ENCODE measurements around the gene EDIL3.

The EDIL3 gene

GRCh38 chr5:84384604-84385575 lies at the start of gene EDIL3:
Gene EDIL3 (minus strand): TSS chr5:84384880. CDS start chr5:84384374, 506 bp downstream.
- H3K4me3 Mint-ChIP-seq: no peak within 1 kb of the TSS
- DNase-seq (ENCODE audit: low spot score in 2 of 2) (no peak), ATAC-seq (replicated peaks; ENCODE audit: extremely low read depth, poor library complexity, severe bottlenecking) (no peak)
- peaks cover 42% of the 10 kb centered on the region for H3K27me3 Mint-ChIP-seq
- peaks cover 10% of the 10 kb centered on the region for H3K9me3 Mint-ChIP-seq
- H3K36me3 Mint-ChIP-seq (ENCODE audit: insufficient read depth): no peaks in the 10 kb centered on the region
- no peak within 1 kb of the TSS for H3K27ac Mint-ChIP-seq (ENCODE audit: low read depth)
- no peaks in the 10 kb centered on the region for H3K4me1 Mint-ChIP-seq

GRCh38 chr5:84433461-84433860 lies 48.8 kb upstream of the EDIL3 start:
- Mint-ChIP-seq H3K27me3 (no peaks in the 10 kb centered on the region), H3K36me3 (ENCODE audit: insufficient read depth) (peaks cover 1% of the 10 kb centered on the region), H3K9me3 (peaks cover 19% of the 10 kb centered on the region), H3K27ac (ENCODE audit: low read depth) (no peak overlapping the region), H3K4me1 (no peaks in the 10 kb centered on the region), H3K4me3 (no peak overlapping the region)
- DNase-seq (ENCODE audit: low spot score in 2 of 2) (no peak), ATAC-seq (replicated peaks; ENCODE audit: extremely low read depth, poor library complexity, severe bottlenecking) (no peak)

DNA sequence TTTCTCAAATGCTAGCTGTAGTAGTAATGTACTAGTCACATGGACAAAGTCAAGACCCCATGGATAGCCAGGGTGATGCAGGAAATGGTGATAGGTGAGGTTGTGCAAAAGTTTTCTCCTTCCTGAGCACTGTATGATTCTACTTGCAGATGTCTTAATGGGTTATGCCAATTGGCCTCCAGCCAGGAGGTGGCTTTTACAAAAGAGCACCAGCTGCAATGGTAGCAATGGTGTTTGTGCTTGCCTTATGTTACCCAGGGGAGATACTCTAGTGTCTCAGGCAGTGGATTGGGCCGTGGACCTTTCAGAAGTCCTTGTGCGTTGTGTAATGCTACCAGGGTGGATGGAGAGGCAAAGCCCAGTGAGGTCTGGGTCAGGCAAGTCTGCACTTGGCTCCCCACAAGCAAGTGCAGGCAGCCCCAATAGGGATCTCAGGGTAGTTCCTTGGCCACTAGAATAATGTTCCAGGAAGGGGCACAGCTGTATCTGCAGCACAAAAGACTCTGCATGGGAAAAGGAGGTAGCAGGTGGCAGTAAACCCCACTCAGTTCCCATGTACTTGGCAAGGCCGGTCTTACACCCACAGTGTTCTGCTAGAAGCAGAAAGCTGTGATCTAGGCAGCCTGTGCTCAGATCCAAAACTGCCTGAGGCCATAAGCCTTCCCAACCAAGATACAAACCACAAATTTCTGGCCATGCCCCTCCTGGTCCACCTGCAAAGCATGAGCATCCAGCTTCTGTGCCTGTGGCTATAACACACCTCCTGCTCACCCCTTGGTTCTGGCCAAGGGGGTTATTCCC lies 46.4 kb upstream of the EDIL3 start:
- no peaks in the 10 kb centered on the region for H3K4me1 Mint-ChIP-seq
- peaks cover 19% of the 10 kb centered on the region for H3K9me3 Mint-ChIP-seq
- ATAC-seq (replicated peaks; ENCODE audit: extremely low read depth, poor library complexity, severe bottlenecking) (no peak), DNase-seq (ENCODE audit: low spot score in 2 of 2) (no peak)
- H3K4me3 Mint-ChIP-seq: no peak overlapping the region
- no peaks in the 10 kb centered on the region for H3K36me3 Mint-ChIP-seq (ENCODE audit: insufficient read depth)
- H3K27me3 Mint-ChIP-seq: no peaks in the 10 kb centered on the region
- no peak overlapping the region for H3K27ac Mint-ChIP-seq (ENCODE audit: low read depth)

- ATAC-seq (replicated peaks; ENCODE audit: extremely low read depth, poor library complexity, severe bottlenecking) (no peak), DNase-seq (ENCODE audit: low spot score in 2 of 2) (no peak)
- no peak overlapping the region for H3K4me3 Mint-ChIP-seq
- no peaks in the 10 kb centered on the region for H3K27me3 Mint-ChIP-seq
- no peak overlapping the region for H3K27ac Mint-ChIP-seq (ENCODE audit: low read depth)
- no peaks in the 10 kb centered on the region for H3K4me1 Mint-ChIP-seq
- H3K9me3 Mint-ChIP-seq: peaks cover 19% of the 10 kb centered on the region
- no peaks in the 10 kb centered on the region for H3K36me3 Mint-ChIP-seq (ENCODE audit: insufficient read depth)
Observed at GRCh38 chr5:84430079-84430478, 45.4 kb upstream of the EDIL3 start.

GRCh38 chr5:84425365-84425881 lies 40.7 kb upstream of the EDIL3 start:
- no peak overlapping the region for H3K27ac Mint-ChIP-seq (ENCODE audit: low read depth)

GRCh38 chr5:84419742-84420141 lies 35.1 kb upstream of the EDIL3 start:
- no peak for DNase-seq (ENCODE audit: low spot score in 2 of 2)
- Mint-ChIP-seq H3K36me3 (ENCODE audit: insufficient read depth) (no peaks in the 10 kb centered on the region), H3K4me1 (no peaks in the 10 kb centered on the region), H3K9me3 (peaks cover 8% of the 10 kb centered on the region), H3K27ac (ENCODE audit: low read depth) (no peak overlapping the region), H3K4me3 (no peak overlapping the region), H3K27me3 (no peaks in the 10 kb centered on the region)
- ATAC-seq (replicated peaks; ENCODE audit: extremely low read depth, poor library complexity, severe bottlenecking): no peak

More at GRCh38 chr5:84425365-84425881, 40.7 kb upstream of the EDIL3 start:
- H3K4me1 Mint-ChIP-seq: no peaks in the 10 kb centered on the region
- H3K9me3 Mint-ChIP-seq: peaks cover 13% of the 10 kb centered on the region
- H3K4me3 Mint-ChIP-seq: no peak overlapping the region
- H3K36me3 Mint-ChIP-seq (ENCODE audit: insufficient read depth): no peaks in the 10 kb centered on the region
- H3K27me3 Mint-ChIP-seq: no peaks in the 10 kb centered on the region
- no peak for ATAC-seq (replicated peaks; ENCODE audit: extremely low read depth, poor library complexity, severe bottlenecking)
- no peak for DNase-seq (ENCODE audit: low spot score in 2 of 2)

DNA sequence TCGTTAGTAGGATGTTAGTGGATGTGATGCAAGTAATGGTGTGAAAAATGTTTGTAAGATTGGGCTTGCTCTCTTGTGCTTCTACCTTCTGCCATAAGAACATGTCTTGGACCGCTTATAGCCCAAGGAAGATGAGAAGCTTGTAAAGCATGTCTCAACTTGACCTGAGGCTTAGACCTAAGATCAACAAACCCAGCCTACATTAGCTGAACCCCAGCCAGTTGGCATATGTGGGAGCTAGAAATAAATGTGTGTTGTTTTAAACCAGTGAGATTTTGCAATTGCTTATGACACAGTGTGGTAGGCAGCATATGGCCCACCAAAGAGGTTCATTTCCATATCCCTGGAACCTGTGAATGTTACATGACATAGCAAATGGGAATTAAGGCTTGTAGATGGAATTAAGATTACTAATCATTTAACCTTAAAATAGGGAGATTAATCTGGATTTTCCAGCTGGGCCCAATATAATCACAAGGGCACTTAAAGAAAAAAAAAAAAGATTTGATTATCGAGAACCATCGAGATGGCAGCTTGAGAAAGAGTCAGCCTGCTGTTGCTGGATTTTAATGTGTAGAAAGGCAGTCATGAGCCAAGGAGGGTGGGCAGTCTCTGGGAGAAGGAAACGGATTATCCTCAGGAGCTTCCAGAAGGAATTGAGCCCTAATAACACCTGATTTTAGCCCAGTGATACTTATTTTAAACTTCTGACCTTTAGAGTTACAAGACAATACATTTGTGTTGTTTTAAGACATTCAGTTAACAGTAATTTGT lies 27.3 kb upstream of the EDIL3 start:
- H3K9me3 Mint-ChIP-seq: peaks cover 12% of the 10 kb centered on the region
- no peak for ATAC-seq (replicated peaks; ENCODE audit: extremely low read depth, poor library complexity, severe bottlenecking)
- H3K36me3 Mint-ChIP-seq (ENCODE audit: insufficient read depth): no peaks in the 10 kb centered on the region
- no peak overlapping the region for H3K27ac Mint-ChIP-seq (ENCODE audit: low read depth)
- no peaks in the 10 kb centered on the region for H3K27me3 Mint-ChIP-seq
- no peak for DNase-seq (ENCODE audit: low spot score in 2 of 2)
- H3K4me1 Mint-ChIP-seq: no peaks in the 10 kb centered on the region
- no peak overlapping the region for H3K4me3 Mint-ChIP-seq

- Mint-ChIP-seq H3K27ac (ENCODE audit: low read depth) (no peak overlapping the region), H3K9me3 (no peaks in the 10 kb centered on the region), H3K4me3 (no peak overlapping the region), H3K4me1 (no peaks in the 10 kb centered on the region), H3K36me3 (ENCODE audit: insufficient read depth) (no peaks in the 10 kb centered on the region), H3K27me3 (no peaks in the 10 kb centered on the region)
- ATAC-seq (replicated peaks; ENCODE audit: extremely low read depth, poor library complexity, severe bottlenecking) (no peak), DNase-seq (ENCODE audit: low spot score in 2 of 2) (no peak)
Observed at GRCh38 chr5:84406111-84406510, 21.4 kb upstream of the EDIL3 start.

GRCh38 chr5:84403773-84404172 lies 19.1 kb upstream of the EDIL3 start:
- H3K4me1 Mint-ChIP-seq: no peaks in the 10 kb centered on the region
- DNase-seq (ENCODE audit: low spot score in 2 of 2) (no peak), ATAC-seq (replicated peaks; ENCODE audit: extremely low read depth, poor library complexity, severe bottlenecking) (no peak)
- H3K27me3 Mint-ChIP-seq: no peaks in the 10 kb centered on the region
- H3K9me3 Mint-ChIP-seq: no peaks in the 10 kb centered on the region
- no peaks in the 10 kb centered on the region for H3K36me3 Mint-ChIP-seq (ENCODE audit: insufficient read depth)
- no peak overlapping the region for H3K4me3 Mint-ChIP-seq
- no peak overlapping the region for H3K27ac Mint-ChIP-seq (ENCODE audit: low read depth)

DNA sequence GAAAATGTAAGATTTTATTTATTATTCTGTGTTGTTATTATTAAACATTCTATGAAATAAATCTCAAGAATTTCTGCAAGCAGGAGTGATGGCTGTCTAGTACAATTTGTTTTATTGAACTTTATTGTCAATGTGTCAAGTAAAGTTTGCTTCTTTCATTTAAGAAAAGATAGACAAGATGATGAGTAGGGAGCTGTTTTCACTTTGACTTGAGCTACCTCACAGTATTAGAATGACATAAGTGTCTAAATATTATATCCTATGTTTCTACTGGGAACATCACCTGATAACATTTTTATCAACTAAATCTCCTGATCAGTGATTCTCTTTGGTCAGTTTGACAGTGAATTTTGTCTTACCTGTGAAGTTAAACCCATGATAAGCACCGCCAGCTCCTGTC lies 12.7 kb upstream of the EDIL3 start:
- ATAC-seq (replicated peaks; ENCODE audit: extremely low read depth, poor library complexity, severe bottlenecking) (no peak), DNase-seq (ENCODE audit: low spot score in 2 of 2) (no peak)
- no peaks in the 10 kb centered on the region for H3K36me3 Mint-ChIP-seq (ENCODE audit: insufficient read depth)
- no peaks in the 10 kb centered on the region for H3K4me1 Mint-ChIP-seq
- no peaks in the 10 kb centered on the region for H3K27me3 Mint-ChIP-seq
- H3K9me3 Mint-ChIP-seq: peaks cover 5% of the 10 kb centered on the region
- no peak overlapping the region for H3K27ac Mint-ChIP-seq (ENCODE audit: low read depth)
- no peak overlapping the region for H3K4me3 Mint-ChIP-seq

DNA sequence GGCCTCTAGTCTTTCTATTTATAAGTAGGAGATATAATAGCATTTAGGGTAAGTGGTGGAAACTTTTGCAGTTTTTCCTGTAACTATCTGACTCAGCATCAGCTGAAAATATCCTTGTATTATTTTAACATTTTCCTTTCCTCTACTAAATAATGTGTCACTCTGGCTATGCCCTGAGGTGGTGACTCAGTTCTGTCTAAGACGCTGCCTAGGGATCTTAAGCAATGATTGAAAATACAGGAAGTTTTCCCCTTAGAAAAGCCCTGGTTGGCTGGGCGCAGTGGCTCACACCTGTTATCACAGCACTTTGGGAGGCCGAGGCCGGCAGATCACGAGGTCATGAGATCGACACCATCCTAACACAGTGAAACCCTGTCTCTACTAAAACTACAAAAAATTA lies 9.3 kb upstream of the EDIL3 start:
- Mint-ChIP-seq H3K27ac (ENCODE audit: low read depth) (no peak overlapping the region), H3K9me3 (peaks cover 5% of the 10 kb centered on the region), H3K4me1 (no peaks in the 10 kb centered on the region), H3K27me3 (no peaks in the 10 kb centered on the region), H3K36me3 (ENCODE audit: insufficient read depth) (no peaks in the 10 kb centered on the region), H3K4me3 (no peak overlapping the region)
- DNase-seq (ENCODE audit: low spot score in 2 of 2) (no peak), ATAC-seq (replicated peaks; ENCODE audit: extremely low read depth, poor library complexity, severe bottlenecking) (no peak)

- DNase-seq (ENCODE audit: low spot score in 2 of 2) (no peak), ATAC-seq (replicated peaks; ENCODE audit: extremely low read depth, poor library complexity, severe bottlenecking) (no peak)
- H3K4me3 Mint-ChIP-seq: no peak overlapping the region
- no peak overlapping the region for H3K27ac Mint-ChIP-seq (ENCODE audit: low read depth)
- no peaks in the 10 kb centered on the region for H3K4me1 Mint-ChIP-seq
- peaks cover 5% of the 10 kb centered on the region for H3K9me3 Mint-ChIP-seq
- no peaks in the 10 kb centered on the region for H3K36me3 Mint-ChIP-seq (ENCODE audit: insufficient read depth)
- H3K27me3 Mint-ChIP-seq: no peaks in the 10 kb centered on the region
Observed at GRCh38 chr5:84392836-84393235, 8.2 kb upstream of the EDIL3 start.
